ENCODE data around the gene PSEN2. TPM values are rescaled to one million over a fixed set of nuclear protein-coding genes. Genes with fewer than 3 reads are reported as not detected.

Gene PSEN2
- total RNA-seq, 1 donor: 13.1 TPM

- no peak overlapping the region for H3K4me3 ChIP-seq (ENCODE audit: low read depth, low read length)
- DNase-seq (ENCODE audit: low read depth): no peak
- TF ChIP-seq CTCF (IDR thresholded peaks at IDR 0.05; ENCODE audit: insufficient read depth, low read length): no peak
These were observed 31.0 kb downstream of the PSEN2 start for GRCh38 chr1:226901421-226901820.

- H3K4me3 ChIP-seq (ENCODE audit: low read depth, low read length): no peak overlapping the region
- no peak for DNase-seq (ENCODE audit: low read depth)
- TF ChIP-seq CTCF (IDR thresholded peaks at IDR 0.05; ENCODE audit: insufficient read depth, low read length): no peak
These were observed 32.2 kb downstream of the PSEN2 start for GRCh38 chr1:226902601-226903000.

- TF ChIP-seq CTCF (IDR thresholded peaks at IDR 0.05; ENCODE audit: insufficient read depth, low read length): no peak
- no peak overlapping the region for H3K4me3 ChIP-seq (ENCODE audit: low read depth, low read length)
- peak; percentile 81 for DNase-seq (ENCODE audit: low read depth)
These were observed 33.7 kb downstream of the PSEN2 start for GRCh38 chr1:226903819-226904716.

GRCh38 chr1:226904772-226905171, 34.4 kb downstream of the PSEN2 start:
- no peak for DNase-seq (ENCODE audit: low read depth)
- TF ChIP-seq CTCF (IDR thresholded peaks at IDR 0.05; ENCODE audit: insufficient read depth, low read length): no peak
- no peak overlapping the region for H3K4me3 ChIP-seq (ENCODE audit: low read depth, low read length)

GRCh38 chr1:226908419-226908818, 38.0 kb downstream of the PSEN2 start:
- no peak overlapping the region for H3K4me3 ChIP-seq (ENCODE audit: low read depth, low read length)
- no peak for TF ChIP-seq CTCF (IDR thresholded peaks at IDR 0.05; ENCODE audit: insufficient read depth, low read length)
- DNase-seq (ENCODE audit: low read depth): no peak

- TF ChIP-seq CTCF (IDR thresholded peaks at IDR 0.05; ENCODE audit: insufficient read depth, low read length): no peak
- peak; percentile 13 for DNase-seq (ENCODE audit: low read depth)
- no peak overlapping the region for H3K4me3 ChIP-seq (ENCODE audit: low read depth, low read length)
These were observed 38.5 kb downstream of the PSEN2 start for GRCh38 chr1:226908913-226909312.
